ENCODE data around the gene IBSP.

The IBSP gene

GRCh38 chr4:87838205-87838604 is 38.9 kb downstream of the IBSP start:
- H3K79me2 ChIP-seq (ENCODE audit: control insufficient read depth, low read length): no peaks in the 10 kb centered on the region
- H3K9me3 ChIP-seq (ENCODE audit: control insufficient read depth, insufficient read depth, low read length): no peaks in the 10 kb centered on the region
- no peaks in the 10 kb centered on the region for H3K36me3 ChIP-seq (ENCODE audit: control insufficient read depth, low read length)
- no peaks in the 10 kb centered on the region for H3F3A ChIP-seq (ENCODE audit: control insufficient read depth, insufficient read depth)
- no peak overlapping the region for H3K27ac ChIP-seq (ENCODE audit: low read depth, low read length)
- TF ChIP-seq CTCF (IDR thresholded peaks at IDR 0.05; ENCODE audit: low read depth, low read length, poor library complexity, severe bottlenecking) (no peak), EZH2phosphoT487 (IDR thresholded peaks at IDR 0.05; ENCODE audit: borderline replicate concordance, low read length) (no peak)
- H3K4me2 ChIP-seq (ENCODE audit: low read length): no peak overlapping the region
- H3K4me1 ChIP-seq (ENCODE audit: control insufficient read depth, low read length): no peaks in the 10 kb centered on the region
- H4K20me1 ChIP-seq (ENCODE audit: control insufficient read depth, insufficient read depth, low read depth, low read length): no peaks in the 10 kb centered on the region
- peaks cover 10% of the 10 kb centered on the region for H3K27me3 ChIP-seq (ENCODE audit: control insufficient read depth, low read length)
- no peaks in the 10 kb centered on the region for H3K9me2 ChIP-seq (replicated peaks; ENCODE audit: control insufficient read depth, low read length)
- H3K4me3 ChIP-seq (ENCODE audit: low read length): no peak overlapping the region

GRCh38 chr4:87838890-87839591 is 39.7 kb downstream of the IBSP start:
- no peaks in the 10 kb centered on the region for H3K79me2 ChIP-seq (ENCODE audit: control insufficient read depth, low read length)
- peaks cover 16% of the 10 kb centered on the region for H3K27me3 ChIP-seq (ENCODE audit: control insufficient read depth, low read length)
- no peaks in the 10 kb centered on the region for H4K20me1 ChIP-seq (ENCODE audit: control insufficient read depth, insufficient read depth, low read depth, low read length)
- H3K4me1 ChIP-seq (ENCODE audit: control insufficient read depth, low read length): no peaks in the 10 kb centered on the region
- H3K9me2 ChIP-seq (replicated peaks; ENCODE audit: control insufficient read depth, low read length): no peaks in the 10 kb centered on the region
- no peak overlapping the region for H3K27ac ChIP-seq (ENCODE audit: low read depth, low read length)
- no peaks in the 10 kb centered on the region for H3K9me3 ChIP-seq (ENCODE audit: control insufficient read depth, insufficient read depth, low read length)
- H3K36me3 ChIP-seq (ENCODE audit: control insufficient read depth, low read length): no peaks in the 10 kb centered on the region
- no peak overlapping the region for H3K4me2 ChIP-seq (ENCODE audit: low read length)
- H3F3A ChIP-seq (ENCODE audit: control insufficient read depth, insufficient read depth): no peaks in the 10 kb centered on the region
- H3K4me3 ChIP-seq (ENCODE audit: low read length): no peak overlapping the region
- peak; percentile 64 for TF ChIP-seq CTCF (IDR thresholded peaks at IDR 0.05; ENCODE audit: low read depth, low read length, poor library complexity, severe bottlenecking)
- no peak for TF ChIP-seq EZH2phosphoT487 (IDR thresholded peaks at IDR 0.05; ENCODE audit: borderline replicate concordance, low read length)

- Histone ChIP-seq H3K9me3 (ENCODE audit: control insufficient read depth, insufficient read depth, low read length) (no peaks in the 10 kb centered on the region), H3K4me1 (ENCODE audit: control insufficient read depth, low read length) (no peaks in the 10 kb centered on the region), H3K4me2 (ENCODE audit: low read length) (no peak overlapping the region), H3K79me2 (ENCODE audit: control insufficient read depth, low read length) (no peaks in the 10 kb centered on the region), H3K27me3 (ENCODE audit: control insufficient read depth, low read length) (peaks cover 17% of the 10 kb centered on the region), H3K27ac (ENCODE audit: low read depth, low read length) (no peak overlapping the region), H3F3A (ENCODE audit: control insufficient read depth, insufficient read depth) (no peaks in the 10 kb centered on the region), H3K36me3 (ENCODE audit: control insufficient read depth, low read length) (no peaks in the 10 kb centered on the region), H3K9me2 (replicated peaks; ENCODE audit: control insufficient read depth, low read length) (no peaks in the 10 kb centered on the region), H4K20me1 (ENCODE audit: control insufficient read depth, insufficient read depth, low read depth, low read length) (no peaks in the 10 kb centered on the region), H3K4me3 (ENCODE audit: low read length) (no peak overlapping the region)
- TF ChIP-seq CTCF (IDR thresholded peaks at IDR 0.05; ENCODE audit: low read depth, low read length, poor library complexity, severe bottlenecking) (peak; percentile 2), EZH2phosphoT487 (IDR thresholded peaks at IDR 0.05; ENCODE audit: borderline replicate concordance, low read length) (no peak)
Measured at GRCh38 chr4:87839592-87839946, 40.2 kb downstream of the IBSP start.
